Measurements from ENCODE around the gene ZNF33A. TPM values are rescaled to one million over a fixed set of nuclear protein-coding genes. Genes with fewer than 3 reads are reported as not detected.
"Not testable (repeated sequence)": the region's sequence is repeated elsewhere in the genome, so short reads cannot be mapped to it uniquely, and the experiment has no call there.

Gene ZNF33A
- total RNA-seq, 1 donor from 2014 or later = 38.2 TPM

GRCh38 chr10:38003026-38003425 is 7.4 kb upstream of the ZNF33A start:
- Mint-ChIP-seq H3K36me3 (ENCODE audit: unreplicated experiment) (no peaks in the 10 kb centered on the region), H3K9me3 (ENCODE audit: unreplicated experiment) (no peaks in the 10 kb centered on the region), H3K4me1 (ENCODE audit: low read depth, unreplicated experiment) (no peaks in the 10 kb centered on the region), H3K27ac (ENCODE audit: unreplicated experiment) (no peak overlapping the region), H3K4me3 (ENCODE audit: unreplicated experiment) (no peak overlapping the region), H3K27me3 (ENCODE audit: unreplicated experiment) (no peaks in the 10 kb centered on the region)
- TF ChIP-seq, protein P1, sequence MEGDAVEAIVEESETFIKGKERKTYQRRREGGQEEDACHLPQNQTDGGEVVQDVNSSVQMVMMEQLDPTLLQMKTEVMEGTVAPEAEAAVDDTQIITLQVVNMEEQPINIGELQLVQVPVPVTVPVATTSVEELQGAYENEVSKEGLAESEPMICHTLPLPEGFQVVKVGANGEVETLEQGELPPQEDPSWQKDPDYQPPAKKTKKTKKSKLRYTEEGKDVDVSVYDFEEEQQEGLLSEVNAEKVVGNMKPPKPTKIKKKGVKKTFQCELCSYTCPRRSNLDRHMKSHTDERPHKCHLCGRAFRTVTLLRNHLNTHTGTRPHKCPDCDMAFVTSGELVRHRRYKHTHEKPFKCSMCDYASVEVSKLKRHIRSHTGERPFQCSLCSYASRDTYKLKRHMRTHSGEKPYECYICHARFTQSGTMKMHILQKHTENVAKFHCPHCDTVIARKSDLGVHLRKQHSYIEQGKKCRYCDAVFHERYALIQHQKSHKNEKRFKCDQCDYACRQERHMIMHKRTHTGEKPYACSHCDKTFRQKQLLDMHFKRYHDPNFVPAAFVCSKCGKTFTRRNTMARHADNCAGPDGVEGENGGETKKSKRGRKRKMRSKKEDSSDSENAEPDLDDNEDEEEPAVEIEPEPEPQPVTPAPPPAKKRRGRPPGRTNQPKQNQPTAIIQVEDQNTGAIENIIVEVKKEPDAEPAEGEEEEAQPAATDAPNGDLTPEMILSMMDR (IDR thresholded peaks at IDR 0.05; ENCODE audit: partially characterized antibody, unreplicated experiment) = no peak
- no peak for DNase-seq

DNA sequence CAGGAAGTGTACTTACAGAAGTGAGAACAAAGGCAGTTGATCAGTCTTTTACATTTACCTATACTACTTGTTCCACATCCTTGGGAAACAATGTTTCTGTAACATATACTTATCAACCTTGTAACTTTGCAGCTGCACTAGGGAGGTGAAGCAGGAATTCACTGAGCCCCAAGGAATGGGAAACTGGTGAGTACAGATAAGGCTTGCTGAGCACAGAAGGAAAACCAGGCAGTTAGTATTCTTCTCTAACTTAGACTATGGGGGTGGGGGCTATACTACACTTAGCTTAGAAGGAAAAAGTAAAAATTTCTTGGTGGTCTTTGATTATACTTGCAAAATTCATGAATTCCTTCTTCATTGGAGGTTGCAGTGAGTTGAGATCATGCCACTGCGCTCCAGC is 6.9 kb upstream of the ZNF33A start:
- Mint-ChIP-seq H3K36me3 (ENCODE audit: unreplicated experiment) (no peaks in the 10 kb centered on the region), H3K27ac (ENCODE audit: unreplicated experiment) (no peak overlapping the region), H3K4me1 (ENCODE audit: low read depth, unreplicated experiment) (no peaks in the 10 kb centered on the region), H3K27me3 (ENCODE audit: unreplicated experiment) (no peaks in the 10 kb centered on the region), H3K9me3 (ENCODE audit: unreplicated experiment) (no peaks in the 10 kb centered on the region), H3K4me3 (ENCODE audit: unreplicated experiment) (no peak overlapping the region)
- TF ChIP-seq, protein P1 (IDR thresholded peaks at IDR 0.05; ENCODE audit: partially characterized antibody, unreplicated experiment) = no peak
- no peak for DNase-seq

- Mint-ChIP-seq H3K9me3 (ENCODE audit: unreplicated experiment) (peaks cover 2% of the 10 kb centered on the region), H3K36me3 (ENCODE audit: unreplicated experiment) (no peaks in the 10 kb centered on the region), H3K27ac (ENCODE audit: unreplicated experiment) (no peak overlapping the region), H3K27me3 (ENCODE audit: unreplicated experiment) (peaks cover 4% of the 10 kb centered on the region), H3K4me3 (ENCODE audit: unreplicated experiment) (no peak overlapping the region), H3K4me1 (ENCODE audit: low read depth, unreplicated experiment) (no peaks in the 10 kb centered on the region)
- TF ChIP-seq, protein P1 (IDR thresholded peaks at IDR 0.05; ENCODE audit: partially characterized antibody, unreplicated experiment) = no peak
- no peak for DNase-seq
Measured at GRCh38 chr10:38007551-38007950, 2.9 kb upstream of the ZNF33A start.

DNA sequence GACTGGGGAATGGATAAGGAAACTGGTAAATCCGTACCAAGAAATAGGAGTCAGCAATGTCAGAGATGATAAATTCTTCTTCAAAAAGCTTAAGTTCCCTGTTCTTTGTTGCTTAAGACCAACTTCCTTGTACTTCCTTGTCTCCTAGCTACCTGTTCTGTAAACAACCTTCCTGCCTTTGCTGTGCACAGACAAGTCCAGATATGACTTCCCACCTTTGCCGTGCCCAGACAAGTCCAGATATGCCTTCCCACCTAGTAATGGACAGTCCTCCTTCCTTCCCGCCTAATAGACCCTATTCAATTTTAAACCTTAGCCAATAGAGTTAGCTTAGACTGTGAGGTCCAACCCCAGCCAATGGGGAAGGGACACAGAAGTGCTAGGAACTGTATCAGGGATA is 2.5 kb upstream of the ZNF33A start:
- Mint-ChIP-seq H3K27ac (ENCODE audit: unreplicated experiment) (no peak overlapping the region), H3K4me3 (ENCODE audit: unreplicated experiment) (no peak overlapping the region)

DNA sequence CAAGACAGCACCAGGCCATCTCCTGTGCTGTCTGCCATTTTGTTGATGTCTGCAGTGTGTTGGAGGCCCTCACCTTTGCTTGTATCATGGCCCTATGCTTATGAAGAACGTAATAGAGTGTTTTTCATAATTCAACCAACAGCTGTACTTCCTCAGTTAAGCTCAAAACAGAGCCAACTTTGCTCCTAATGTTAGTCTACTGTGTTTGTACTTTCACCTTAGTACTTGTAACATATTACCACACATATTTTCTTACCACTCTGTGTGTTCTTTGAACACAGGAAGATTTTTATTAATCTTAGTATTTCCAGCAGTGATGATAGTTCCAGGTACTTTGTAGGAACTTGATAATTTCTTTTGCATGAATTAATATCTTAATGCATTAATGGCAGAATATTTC is 5.9 kb downstream of the ZNF33A start:
- TF ChIP-seq, protein P1 (IDR thresholded peaks at IDR 0.05; ENCODE audit: partially characterized antibody, unreplicated experiment) = no peak
- Mint-ChIP-seq H3K4me1 (ENCODE audit: low read depth, unreplicated experiment) (no peaks in the 10 kb centered on the region), H3K4me3 (ENCODE audit: unreplicated experiment) (no peak overlapping the region), H3K27me3 (ENCODE audit: unreplicated experiment) (peaks cover 2% of the 10 kb centered on the region), H3K9me3 (ENCODE audit: unreplicated experiment) (peaks cover 2% of the 10 kb centered on the region), H3K27ac (ENCODE audit: unreplicated experiment) (no peak overlapping the region), H3K36me3 (ENCODE audit: unreplicated experiment) (peaks cover 14% of the 10 kb centered on the region)
- DNase-seq = no peak

More for the DNA sequence above, 2.5 kb upstream of the ZNF33A start:
- Mint-ChIP-seq H3K9me3 (ENCODE audit: unreplicated experiment) (peaks cover 2% of the 10 kb centered on the region), H3K27me3 (ENCODE audit: unreplicated experiment) (peaks cover 4% of the 10 kb centered on the region), H3K4me1 (ENCODE audit: low read depth, unreplicated experiment) (no peaks in the 10 kb centered on the region), H3K36me3 (ENCODE audit: unreplicated experiment) (no peaks in the 10 kb centered on the region)
- DNase-seq = no peak
- TF ChIP-seq, protein P1 (IDR thresholded peaks at IDR 0.05; ENCODE audit: partially characterized antibody, unreplicated experiment) = no peak

DNA sequence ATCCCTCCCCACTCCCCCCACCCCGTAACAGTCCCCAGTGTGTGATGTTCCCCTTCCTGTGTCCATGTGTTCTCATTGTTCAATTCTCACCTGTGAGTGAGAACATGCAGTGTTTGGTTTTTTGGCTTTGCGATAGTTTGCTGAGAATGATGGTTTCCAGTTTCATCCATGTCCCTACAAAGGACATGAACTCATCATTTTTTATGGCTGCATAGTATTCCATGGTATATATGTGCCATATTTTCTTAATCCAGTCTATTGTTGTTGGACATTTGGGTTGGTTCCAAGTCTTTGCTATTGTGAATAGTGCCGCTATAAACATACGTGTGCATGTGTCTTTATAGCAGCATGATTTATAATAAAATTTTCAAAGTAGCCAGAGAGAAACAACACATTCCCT is 8.6 kb downstream of the ZNF33A start:
- not testable (repeated sequence) for H3K4me3 Mint-ChIP-seq (ENCODE audit: unreplicated experiment); H3K27me3 Mint-ChIP-seq (ENCODE audit: unreplicated experiment); H3K4me1 Mint-ChIP-seq (ENCODE audit: low read depth, unreplicated experiment); H3K9me3 Mint-ChIP-seq (ENCODE audit: unreplicated experiment); DNase-seq; H3K27ac Mint-ChIP-seq (ENCODE audit: unreplicated experiment)
- peaks cover 14% of the 10 kb centered on the region for H3K36me3 Mint-ChIP-seq (ENCODE audit: unreplicated experiment)

Measured in glutamatergic neuron (in vitro differentiated cells).